IMR-90 (cell line): ENCODE results near the gene PSKH1. TPM values are rescaled to one million over a fixed set of nuclear protein-coding genes. Genes with fewer than 3 reads are reported as not detected.

Experiments used
- ATAC-seq: fragments of 200-7000 bp; cut with Tn5 transposase; 2 replicates; pipeline ENCODE4 v1.9.1; 2020; ENCODE audit warnings: low read depth, mild to moderate bottlenecking, moderate library complexity
- BruUV-seq: library from RNA; stranded (reverse); fragments of 400-500 nt; replicated peaks from 2 replicates; lab custom pipeline; 2021; lab: Mats Ljungman, UMichigan
- CTCF ChIA-PET: fragments of 300-600 bp; formaldehyde crosslinking; extraction: SDS; loops from one replicate; lab custom pipeline; 2021; ENCODE audit warnings: antibody characterized with exemption; lab: Yijun Ruan, JAX
- POLR2A ChIA-PET: fragments of 300-600 bp; sonication (Branson Sonifier 250); formaldehyde crosslinking; loops from one replicate; lab custom pipeline; 2022; ENCODE audit warnings: antibody characterized with exemption; ENCODE audit not compliant: unreplicated experiment; lab: Charles Lee
- DNase-seq: peaks from one replicate; pipeline ENCODE4 v3.0.0; 2013
- H2AFZ ChIP-seq: replicated peaks from 2 replicates; pipeline ENCODE3; 2013; ENCODE audit warnings: low read length, mild to moderate bottlenecking; ENCODE audit not compliant: poor library complexity
- H2AK5ac ChIP-seq: 2 replicates; pipeline ENCODE4 v1.6.1; 2013; ENCODE audit warnings: low read depth, low read length, inconsistent platforms
- H2AK9ac ChIP-seq: replicated peaks from 2 replicates; pipeline ENCODE3; 2013; ENCODE audit warnings: mild to moderate bottlenecking, low read depth, low read length, moderate library complexity; ENCODE audit not compliant: poor library complexity
- H2BK120ac ChIP-seq: 2 replicates; pipeline ENCODE4 v1.6.1; 2013; ENCODE audit warnings: low read depth, low read length, inconsistent platforms
- H2BK15ac ChIP-seq: 3 replicates; pipeline ENCODE4 v1.6.1; 2013; ENCODE audit warnings: low read depth, low read length, inconsistent platforms
- H2BK20ac ChIP-seq: 2 replicates; pipeline ENCODE4 v1.6.1; 2013; ENCODE audit warnings: low read depth, mild to moderate bottlenecking, inconsistent platforms, low read length, moderate library complexity
- H2BK5ac ChIP-seq: 2 replicates; pipeline ENCODE4 v1.6.1; 2013; ENCODE audit warnings: mild to moderate bottlenecking, low read depth, low read length, inconsistent platforms; ENCODE audit not compliant: poor library complexity, severe bottlenecking
- H3K14ac ChIP-seq: replicated peaks from 2 replicates; pipeline ENCODE4 v1.6.1; 2013; ENCODE audit warnings: low read depth, low read length, inconsistent platforms
- H3K18ac ChIP-seq: 2 replicates; pipeline ENCODE4 v1.6.1; 2013; ENCODE audit warnings: low read depth, low read length, control low read depth
- H3K23ac ChIP-seq: 2 replicates; pipeline ENCODE4 v1.6.1; 2013; ENCODE audit warnings: low read depth, low read length, inconsistent platforms
- H3K27ac ChIP-seq: 2 replicates; pipeline ENCODE4 v1.5.1; 2013; ENCODE audit warnings: mild to moderate bottlenecking, control low read depth, low read length; ENCODE audit not compliant: insufficient read depth
- H3K27me3 ChIP-seq: 2 replicates; pipeline ENCODE4 v1.6.1; 2013; ENCODE audit warnings: low read length; ENCODE audit not compliant: control insufficient read depth, insufficient read depth
- H3K36me3 ChIP-seq: 2 replicates; pipeline ENCODE4 v1.6.1; 2013; ENCODE audit warnings: low read length, mixed read lengths; ENCODE audit not compliant: control insufficient read depth, insufficient read depth
- H3K4ac ChIP-seq: 2 replicates; pipeline ENCODE4 v1.6.1; 2013; ENCODE audit warnings: low read depth, low read length, inconsistent platforms
- H3K4me1 ChIP-seq: 2 replicates; pipeline ENCODE4 v1.6.1; 2013; ENCODE audit warnings: low read length, mixed read lengths; ENCODE audit not compliant: control insufficient read depth, insufficient read depth
- H3K4me2 ChIP-seq: 2 replicates; pipeline ENCODE4 v1.6.1; 2013; ENCODE audit warnings: low read depth, mild to moderate bottlenecking, control low read depth, low read length, moderate library complexity
- H3K4me3 ChIP-seq: 2 replicates; pipeline ENCODE4 v1.5.1; 2013; ENCODE audit warnings: low read depth, mild to moderate bottlenecking, control low read depth, low read length, moderate library complexity; ENCODE audit not compliant: insufficient read depth
- H3K56ac ChIP-seq: 2 replicates; pipeline ENCODE4 v1.6.1; 2013; ENCODE audit warnings: low read length, inconsistent platforms; ENCODE audit not compliant: insufficient read depth; ENCODE audit errors: extremely low read depth
- H3K79me1 ChIP-seq, 2 experiments: 2 replicates each; pipeline ENCODE4 v1.6.1; 2013; ENCODE audit warnings: low read length in 2 of 2, inconsistent platforms in 1 of 2, low read depth in 1 of 2
- H3K9ac ChIP-seq: 2 replicates; pipeline ENCODE4 v1.6.1; 2013; ENCODE audit warnings: low read depth, low read length, control low read depth
- H3K9me1 ChIP-seq: 2 replicates; pipeline ENCODE4 v1.6.1; 2013; ENCODE audit warnings: low read length, inconsistent platforms; ENCODE audit not compliant: insufficient read depth
- H3K9me3 ChIP-seq: 2 replicates; pipeline ENCODE4 v1.6.1; 2013; ENCODE audit warnings: low read length; ENCODE audit not compliant: control insufficient read depth, insufficient read depth
- H4K20me1 ChIP-seq: 2 replicates; pipeline ENCODE4 v1.6.1; 2013; ENCODE audit warnings: low read length, inconsistent platforms; ENCODE audit not compliant: insufficient read depth
- H4K5ac ChIP-seq: 2 replicates; pipeline ENCODE4 v1.6.1; 2013; ENCODE audit warnings: mild to moderate bottlenecking, low read depth, low read length, control low read depth
- H4K8ac ChIP-seq, 2 experiments: 2 replicates each; pipeline ENCODE4 v1.6.1; 2013; ENCODE audit warnings: low read depth in 2 of 2, low read length in 2 of 2, control low read depth in 1 of 2, inconsistent platforms in 1 of 2
- H4K91ac ChIP-seq: 2 replicates; pipeline ENCODE4 v1.6.1; 2013; ENCODE audit warnings: low read depth, low read length, inconsistent platforms; ENCODE audit not compliant: insufficient read depth
- BHLHE40 ChIP-seq: fragments of 150-350 bp; IDR thresholded peaks from 2 replicates; pipeline ENCODE4 v1.6.1; 2016; ENCODE audit warnings: mild to moderate bottlenecking, low read depth, low read length
- CHD1 ChIP-seq: IDR thresholded peaks from 2 replicates; pipeline ENCODE4 v1.6.1; 2012; ENCODE audit warnings: low read depth, low read length, improper control_type of control experiment
- FOS ChIP-seq: fragments of 150-350 bp; IDR thresholded peaks from 2 replicates; pipeline ENCODE4 v1.6.1; 2016; ENCODE audit warnings: low read depth, low read length
- MAFK ChIP-seq: IDR thresholded peaks from 2 replicates; pipeline ENCODE4 v1.6.1; 2012; ENCODE audit warnings: low read depth, low read length, improper control_type of control experiment
- MXI1 ChIP-seq: IDR thresholded peaks from 2 replicates; pipeline ENCODE4 v1.6.1; 2012; ENCODE audit warnings: low read depth, mild to moderate bottlenecking, low read length, moderate library complexity, borderline replicate concordance
- NFE2L2 ChIP-seq: fragments of 150-350 bp; IDR thresholded peaks from 2 replicates; pipeline ENCODE4 v1.6.1; 2016; ENCODE audit warnings: low read depth, mild to moderate bottlenecking, low read length
- POLR2A ChIP-seq: IDR thresholded peaks from 2 replicates; pipeline ENCODE4 v1.6.1; 2012; ENCODE audit warnings: mild to moderate bottlenecking, low read depth, low read length
- RCOR1 ChIP-seq: IDR thresholded peaks from 2 replicates; pipeline ENCODE4 v1.6.1; 2012; ENCODE audit warnings: mild to moderate bottlenecking, low read length, improper control_type of control experiment; ENCODE audit not compliant: insufficient replicate concordance
- RFX5 ChIP-seq: IDR thresholded peaks from 2 replicates; pipeline ENCODE4 v1.8.0; 2012; ENCODE audit warnings: low read depth, mild to moderate bottlenecking, low read length, moderate library complexity
- SMC3 ChIP-seq: fragments of 150-350 bp; IDR thresholded peaks from 2 replicates; pipeline ENCODE4 v1.6.1; 2016; ENCODE audit warnings: low read depth, mild to moderate bottlenecking, antibody characterized with exemption, low read length, moderate library complexity
- WGBS, 2 experiments: methylation state at CpG; one replicate each; pipeline versions ENCODE4 v1.1.5 to v1.1.7; 2013; ENCODE audit warnings: missing lambda C conversion rate in 2 of 2; ENCODE audit not compliant: insufficient read length in 1 of 2; ENCODE audit errors: extremely low coverage in 2 of 2; 5-methylcytosine and 5-hydroxymethylcytosine counted together
- dilution Hi-C: fragments of 300-500 bp; cut with HindIII; formaldehyde crosslinking; loops from one replicate; pipeline ENCODE4 v1.14.3; 2018; ENCODE audit warnings: low sequenced_read_pairs; ENCODE audit not compliant: unreplicated experiment
- in situ Hi-C: fragments of 300-500 bp; cut with MboI; formaldehyde crosslinking; loops from 3 replicates; pipeline ENCODE4 v1.14.3; 2019; ENCODE audit warnings: low sequenced_read_pairs, inconsistent platforms, mixed read lengths
- intact Hi-C: fragments of 100-400 bp; cut with micrococcal nuclease; formaldehyde crosslinking; loops from 2 replicates; pipeline ENCODE4 v1.10.0; 2022
- polyA plus RNA-seq, 3 experiments: library from polyadenylated mRNA; depleted of rRNA; stranded (reverse); fragments of >200 nt; gene quantifications; 2 replicates each; pipeline ENCODE4 v1.2.3, GENCODE V29; 2012; ENCODE audit warnings: low replicate concordance in 1 of 3
- total RNA-seq: library from RNA; depleted of rRNA; stranded (reverse); fragments of >200 nt; gene quantifications from 2 replicates; pipeline ENCODE4 v1.2.3, GENCODE V29; 2012
- TF ChIP-seq, protein P1 (sequence below): conservative IDR thresholded peaks from 2 replicates; pipeline ENCODE4 v1.5.1; 2012; ENCODE audit warnings: mild to moderate bottlenecking, low read depth, low read length, improper control_type of control experiment
- TF ChIP-seq, protein P2 (sequence below): fragments of 150-350 bp; IDR thresholded peaks from 2 replicates; pipeline ENCODE4 v1.6.1; 2016; ENCODE audit warnings: low read depth, mild to moderate bottlenecking, low read length, moderate library complexity, borderline replicate concordance

The PSKH1 gene
- total and polyA plus RNA-seq, 2 of the 4 experiments (the other 2 are of a cell fraction), result 11.5 to 26.7 TPM

- H2BK15ac ChIP-seq, result no peak overlapping the region
- dilution Hi-C loops, result no loop called here
Observed at GRCh38 chr16:67933805-67934204, 40.8 kb downstream of the PSKH1 start.

More at GRCh38 chr16:67933805-67934204, 40.8 kb downstream of the PSKH1 start:
- Histone ChIP-seq H2AK5ac (no peak overlapping the region), H3K4me3 (no peak overlapping the region), H3K4ac (no peak overlapping the region), H4K8ac (no peak overlapping the region), H2BK5ac (no peak overlapping the region), H3K18ac (no peak overlapping the region), H3K27me3 (no peaks in the 10 kb centered on the region), H4K20me1 (peaks cover 4% of the 10 kb centered on the region; the same call in 1 of the 2 replicates), H4K91ac (no peak overlapping the region), H3K4me2 (no peak overlapping the region), H3K9me1 (peaks cover 12% of the 10 kb centered on the region), H2AK9ac (no peak overlapping the region), H2BK120ac (no peak overlapping the region), H3K9ac (no peak overlapping the region), H3K14ac (no peak overlapping the region), H3K27ac (no peak overlapping the region), H3K9me3 (no peaks in the 10 kb centered on the region), H4K5ac (no peak overlapping the region), H3K56ac (no peak overlapping the region), H3K23ac (no peak overlapping the region; the same call in 1 of the 2 replicates), H2AFZ (no peak overlapping the region), H3K36me3 (peaks cover 15% of the 10 kb centered on the region), H3K4me1 (peaks cover 11% of the 10 kb centered on the region), H2BK20ac (no peak overlapping the region), H3K79me1 (peaks cover 9 to 35% of the 10 kb centered on the region in 2 experiments; a peak in 3 of 4 replicates)
- ATAC-seq, result no peak
- intact Hi-C loops, result no loop called here
- CTCF ChIA-PET, result interaction anchor here (0.6 kb wide), 1 partner anchor 213 kb away, joined by 3 read pairs; no protein-coding TSS in a partner anchor
- POLR2A ChIA-PET, result no interaction called here
- TF ChIP-seq BHLHE40 (no peak), CHD1 (no peak), MXI1 (no peak), RCOR1 (no peak), RFX5 (no peak), NFE2L2 (no peak), MAFK (no peak), POLR2A (no peak), SMC3 (no peak), FOS (no peak)
- TF ChIP-seq, protein P1, sequence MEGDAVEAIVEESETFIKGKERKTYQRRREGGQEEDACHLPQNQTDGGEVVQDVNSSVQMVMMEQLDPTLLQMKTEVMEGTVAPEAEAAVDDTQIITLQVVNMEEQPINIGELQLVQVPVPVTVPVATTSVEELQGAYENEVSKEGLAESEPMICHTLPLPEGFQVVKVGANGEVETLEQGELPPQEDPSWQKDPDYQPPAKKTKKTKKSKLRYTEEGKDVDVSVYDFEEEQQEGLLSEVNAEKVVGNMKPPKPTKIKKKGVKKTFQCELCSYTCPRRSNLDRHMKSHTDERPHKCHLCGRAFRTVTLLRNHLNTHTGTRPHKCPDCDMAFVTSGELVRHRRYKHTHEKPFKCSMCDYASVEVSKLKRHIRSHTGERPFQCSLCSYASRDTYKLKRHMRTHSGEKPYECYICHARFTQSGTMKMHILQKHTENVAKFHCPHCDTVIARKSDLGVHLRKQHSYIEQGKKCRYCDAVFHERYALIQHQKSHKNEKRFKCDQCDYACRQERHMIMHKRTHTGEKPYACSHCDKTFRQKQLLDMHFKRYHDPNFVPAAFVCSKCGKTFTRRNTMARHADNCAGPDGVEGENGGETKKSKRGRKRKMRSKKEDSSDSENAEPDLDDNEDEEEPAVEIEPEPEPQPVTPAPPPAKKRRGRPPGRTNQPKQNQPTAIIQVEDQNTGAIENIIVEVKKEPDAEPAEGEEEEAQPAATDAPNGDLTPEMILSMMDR, result no peak
- TF ChIP-seq, protein P2, sequence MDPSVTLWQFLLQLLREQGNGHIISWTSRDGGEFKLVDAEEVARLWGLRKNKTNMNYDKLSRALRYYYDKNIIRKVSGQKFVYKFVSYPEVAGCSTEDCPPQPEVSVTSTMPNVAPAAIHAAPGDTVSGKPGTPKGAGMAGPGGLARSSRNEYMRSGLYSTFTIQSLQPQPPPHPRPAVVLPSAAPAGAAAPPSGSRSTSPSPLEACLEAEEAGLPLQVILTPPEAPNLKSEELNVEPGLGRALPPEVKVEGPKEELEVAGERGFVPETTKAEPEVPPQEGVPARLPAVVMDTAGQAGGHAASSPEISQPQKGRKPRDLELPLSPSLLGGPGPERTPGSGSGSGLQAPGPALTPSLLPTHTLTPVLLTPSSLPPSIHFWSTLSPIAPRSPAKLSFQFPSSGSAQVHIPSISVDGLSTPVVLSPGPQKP, result no peak
- in situ Hi-C loops, result loop anchor here (25.0 kb wide), 1 partner anchor 397 kb away; the partner anchor contains the start of gene RIPOR1
- WGBS, 2 experiments, result 79% methylated on average over 4 of the region's 7 CpGs; no CpG with 5 or more reads in 1 of the 2 experiments
- no TSS peak for BruUV-seq
- DNase-seq, result no peak
